DMS53 treated with DMSO at 0.1 percent for 48 hours (cell line): ENCODE results near the gene EPS15.
A peak's percentile ranks its signal among the peaks of the same experiment; 100 is the strongest.

Experiments
- DNase-seq: peaks from one replicate; lab custom pipeline; 2025; ENCODE audit not compliant: unreplicated experiment; lab: John Stamatoyannopoulos, UW

Gene EPS15

DNA sequence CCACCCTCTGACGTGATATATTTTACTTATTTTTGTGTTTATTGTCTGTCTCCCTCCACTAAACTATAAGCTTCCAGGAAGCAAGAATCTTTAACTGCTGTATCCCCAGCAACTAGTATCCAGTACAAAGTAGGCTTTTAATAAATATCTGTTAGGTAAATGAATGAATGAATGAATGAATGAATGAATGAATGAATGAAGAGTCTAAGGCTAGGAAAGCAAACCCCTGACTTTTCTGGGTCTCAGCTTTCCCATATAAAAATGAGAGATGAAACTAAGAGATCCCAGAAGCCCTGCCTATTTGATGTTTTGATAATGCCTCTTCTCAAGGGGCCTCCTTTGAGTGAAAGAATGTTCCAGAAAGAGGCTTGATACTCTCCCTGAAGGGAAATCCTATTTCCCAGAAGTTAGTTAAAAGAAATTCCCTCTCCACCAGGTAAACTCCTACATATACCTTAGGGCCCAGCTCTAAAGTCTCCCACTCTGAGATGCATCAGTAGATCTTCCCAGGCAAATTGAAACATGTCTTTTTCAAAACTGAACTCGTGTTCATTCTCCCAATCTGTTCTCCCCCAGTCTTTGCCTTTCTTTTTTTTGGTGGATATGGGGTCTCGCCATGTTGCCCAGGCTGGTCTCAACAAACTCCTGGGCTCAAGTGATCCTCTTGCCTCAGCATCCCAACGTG lies 196.5 kb downstream of the EPS15 start:
- no peak for DNase-seq

DNA sequence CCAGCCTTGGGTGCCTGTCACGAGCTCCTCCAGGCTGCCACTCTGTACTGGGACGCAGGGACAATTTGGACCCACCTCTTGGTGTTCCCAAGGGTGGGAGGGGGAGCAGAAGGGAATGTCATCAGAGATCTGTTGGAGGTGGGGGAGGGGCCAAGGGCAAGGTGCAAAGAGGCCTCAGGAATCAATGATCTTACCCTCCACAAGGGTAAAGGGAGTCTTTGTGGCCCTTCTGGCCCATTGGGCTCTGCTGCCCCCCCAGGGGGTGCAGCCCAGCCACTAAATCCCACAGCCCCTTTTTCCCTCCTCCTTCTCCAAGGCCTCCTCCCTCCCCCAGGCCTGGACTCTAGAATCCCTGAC lies 197.2 kb downstream of the EPS15 start:
- DNase-seq = no peak

DNA sequence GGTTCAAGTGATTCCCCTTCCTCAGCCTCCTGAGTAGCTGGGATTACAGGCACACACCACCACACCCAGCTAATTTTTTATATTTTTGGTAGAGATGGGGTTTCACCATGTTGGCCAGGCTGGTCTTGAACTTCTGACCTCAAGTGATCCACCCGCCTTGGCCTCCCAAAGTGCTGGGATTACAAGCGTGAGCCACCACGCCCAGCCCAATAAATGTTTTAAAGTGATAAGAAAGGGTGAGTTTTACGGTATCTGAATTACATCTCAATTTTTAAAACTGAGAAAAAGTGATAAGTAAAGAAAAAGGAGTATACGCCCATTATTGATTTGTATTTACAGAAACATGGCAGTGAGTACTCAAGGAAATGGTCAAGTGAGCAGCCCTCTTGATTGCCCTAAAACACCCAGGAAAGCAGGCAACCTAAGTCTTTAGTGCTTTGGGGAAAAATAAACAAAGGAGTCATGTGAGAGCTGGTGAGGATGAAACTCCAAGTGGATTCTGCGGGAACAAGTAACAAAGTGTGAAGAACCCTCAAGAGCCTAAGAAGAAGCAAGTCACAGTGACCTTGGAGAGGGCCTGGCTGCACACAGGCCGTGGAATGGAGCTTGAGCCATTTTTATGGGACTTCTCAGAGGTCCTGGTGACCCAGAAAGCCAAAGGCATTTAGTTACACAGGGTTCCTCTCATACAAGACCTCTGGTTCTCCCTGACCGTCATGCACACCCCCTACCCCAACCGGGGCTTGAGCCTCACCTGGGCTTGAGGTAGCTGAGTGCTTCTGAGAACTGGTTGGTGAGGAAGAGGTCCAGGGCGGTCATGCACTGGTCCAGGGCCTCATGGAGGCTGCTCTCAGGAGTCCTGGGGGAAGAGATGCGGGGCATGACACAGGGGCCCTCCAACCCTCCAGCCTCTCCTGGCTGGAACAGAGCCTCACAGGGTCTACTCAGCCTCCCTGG lies 197.8 kb downstream of the EPS15 start:
- DNase-seq = no peak

DNA sequence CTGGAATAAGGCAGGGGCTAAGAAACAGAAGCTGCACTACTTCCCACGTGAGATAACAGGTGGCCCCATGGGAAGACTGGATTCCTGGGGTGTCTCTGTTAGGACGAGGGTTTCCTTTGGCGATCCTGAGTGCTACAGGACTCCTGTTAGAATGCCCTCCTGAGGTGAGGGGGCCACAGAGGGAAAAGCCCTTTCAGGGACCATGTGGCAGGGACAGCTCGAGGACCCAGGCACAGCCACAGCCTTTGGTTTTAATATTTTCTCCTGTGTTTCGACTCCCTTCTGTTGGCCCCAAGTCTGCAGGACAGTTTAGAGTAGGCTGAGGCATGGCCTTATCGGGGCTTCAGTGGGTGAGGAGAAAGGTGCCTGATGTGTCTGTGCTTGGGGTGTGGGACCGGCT lies 201.3 kb downstream of the EPS15 start:
- DNase-seq = no peak

DNA sequence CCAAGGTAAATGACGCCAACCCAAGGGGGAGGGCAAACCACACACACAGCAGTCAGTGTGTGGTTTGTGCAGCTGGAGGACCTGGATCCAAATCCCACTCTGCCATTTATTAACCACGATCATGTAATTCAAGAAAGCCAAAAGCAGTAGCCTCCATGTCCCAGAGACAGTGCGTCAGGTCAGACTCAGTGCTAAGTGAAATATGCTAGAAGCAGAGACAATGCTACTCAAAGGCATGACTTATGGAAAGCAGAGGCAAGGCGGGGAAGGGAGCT lies 202.3 kb downstream of the EPS15 start:
- DNase-seq = peak; percentile 92

DNA sequence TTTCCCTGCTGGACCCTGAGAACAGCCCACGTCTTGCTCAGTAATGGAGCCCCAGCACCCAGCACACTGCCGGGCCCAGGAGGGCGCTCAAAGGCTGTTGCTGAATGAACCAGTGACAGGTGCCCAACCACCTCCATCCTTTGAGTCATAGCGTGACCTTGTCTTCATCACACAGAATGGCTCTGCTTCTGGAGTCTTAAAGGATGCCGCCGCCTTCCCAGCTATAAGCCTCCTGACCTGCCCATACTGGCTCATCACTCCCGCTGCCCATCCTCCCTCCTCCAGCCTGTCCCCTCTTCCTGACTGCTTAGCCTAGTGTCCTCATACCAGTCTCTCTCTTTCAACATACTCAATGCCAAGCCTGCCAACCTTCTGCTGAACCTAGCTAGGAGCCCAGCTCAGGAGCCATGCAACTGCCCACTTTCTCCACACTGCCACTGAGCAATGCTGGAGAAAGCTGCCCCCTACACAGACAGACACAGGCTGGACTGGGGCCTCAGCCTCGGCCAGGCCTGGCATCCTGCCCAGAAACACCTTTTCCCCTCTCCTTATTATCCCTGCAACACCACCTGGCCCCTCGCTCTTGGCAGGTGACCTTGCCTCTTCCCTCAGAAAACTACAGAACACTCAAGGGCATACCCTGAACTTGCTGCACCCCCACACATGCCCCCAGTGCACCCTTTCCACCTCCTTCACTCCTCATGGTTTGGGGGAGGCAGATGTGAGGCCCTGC lies 202.8 kb downstream of the EPS15 start:
- DNase-seq = peak; percentile 92

DNA sequence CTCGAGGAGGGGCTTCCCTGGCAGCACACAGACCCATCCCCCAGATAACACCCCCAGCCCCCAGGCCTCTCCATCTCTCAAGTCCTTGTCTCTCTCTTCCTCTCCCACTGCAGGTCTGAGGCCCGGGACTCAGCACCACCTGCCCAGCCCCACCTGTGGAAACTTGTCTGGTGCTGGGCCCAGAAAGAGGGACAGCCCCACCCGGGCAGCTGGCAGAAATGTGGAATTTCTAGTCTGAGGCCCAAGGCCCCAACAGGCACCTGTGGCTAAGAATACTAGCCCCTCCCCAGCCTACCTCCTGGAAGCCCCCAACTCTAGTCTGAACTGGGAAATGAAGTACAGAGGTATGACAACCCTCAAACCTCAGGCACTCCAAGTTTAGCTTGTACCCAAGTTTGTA lies 204.1 kb downstream of the EPS15 start:
- peak; percentile 18 for DNase-seq

DNA sequence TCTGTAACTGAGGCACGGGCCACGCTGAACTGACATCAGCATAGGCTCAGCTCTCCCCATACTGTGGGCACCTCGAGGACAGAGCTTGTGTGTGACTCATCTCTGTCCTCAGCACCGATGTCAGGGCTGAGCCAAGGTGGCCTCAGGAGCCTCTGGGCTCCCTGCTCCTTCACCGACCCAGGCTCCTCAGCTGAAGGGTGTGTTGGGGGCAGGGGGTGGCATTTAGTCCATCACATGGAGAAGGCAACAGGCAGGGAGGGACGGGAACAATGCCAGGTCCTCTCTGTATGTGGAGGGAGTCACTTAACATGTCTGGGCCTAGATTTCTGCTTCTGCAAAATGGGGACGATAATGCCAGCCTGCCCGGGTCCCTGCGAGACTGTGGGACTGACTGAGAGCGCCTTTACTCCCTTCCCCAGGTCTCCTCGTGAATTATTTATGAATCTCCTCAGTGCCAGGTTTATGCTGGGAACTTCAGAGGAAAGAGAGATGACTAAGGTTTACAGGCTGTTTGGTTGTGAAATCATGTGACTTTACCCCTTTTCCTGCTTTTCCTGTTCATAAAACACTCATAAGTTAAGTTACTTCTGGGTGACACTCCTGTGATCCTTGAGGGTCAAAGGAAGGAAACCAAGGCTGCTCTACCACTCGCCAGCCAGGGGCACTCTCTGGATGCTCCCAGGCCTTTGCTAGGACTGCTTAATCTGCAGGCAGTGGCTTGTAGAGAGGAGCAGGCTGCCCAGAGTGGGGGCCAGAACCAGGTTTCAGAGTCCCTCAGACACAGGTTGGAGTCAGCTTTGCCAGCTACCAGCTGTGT lies 204.9 kb downstream of the EPS15 start:
- DNase-seq = peak; percentile 87

DNA sequence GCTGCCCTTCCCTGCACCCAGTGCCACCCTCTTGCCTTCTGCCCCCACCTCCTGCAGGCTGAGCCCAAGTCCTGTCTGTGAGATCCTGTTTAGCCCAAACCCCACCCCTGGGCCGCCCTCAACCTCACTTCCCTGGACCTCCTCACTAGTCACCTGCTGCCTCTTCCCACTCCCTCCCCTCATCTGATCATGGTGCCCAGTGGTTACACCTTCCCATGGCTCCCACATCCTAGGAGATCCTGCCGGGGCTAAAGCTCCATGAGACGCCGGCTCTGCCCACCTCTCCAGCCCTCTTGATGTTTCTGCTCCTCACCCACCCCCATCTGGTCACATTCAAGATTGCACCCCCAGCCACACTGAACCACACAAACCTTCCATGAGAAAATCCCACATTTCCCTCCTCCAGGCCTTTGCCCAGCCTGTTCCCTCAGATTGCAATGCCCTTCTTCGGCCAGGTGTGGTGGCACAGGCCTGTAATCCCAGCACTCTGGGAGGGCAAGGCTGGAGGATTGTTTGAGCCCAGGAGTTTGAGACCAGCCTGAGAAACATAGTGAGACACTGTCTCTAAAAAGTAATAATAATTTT lies 205.7 kb downstream of the EPS15 start:
- no peak for DNase-seq

DNA sequence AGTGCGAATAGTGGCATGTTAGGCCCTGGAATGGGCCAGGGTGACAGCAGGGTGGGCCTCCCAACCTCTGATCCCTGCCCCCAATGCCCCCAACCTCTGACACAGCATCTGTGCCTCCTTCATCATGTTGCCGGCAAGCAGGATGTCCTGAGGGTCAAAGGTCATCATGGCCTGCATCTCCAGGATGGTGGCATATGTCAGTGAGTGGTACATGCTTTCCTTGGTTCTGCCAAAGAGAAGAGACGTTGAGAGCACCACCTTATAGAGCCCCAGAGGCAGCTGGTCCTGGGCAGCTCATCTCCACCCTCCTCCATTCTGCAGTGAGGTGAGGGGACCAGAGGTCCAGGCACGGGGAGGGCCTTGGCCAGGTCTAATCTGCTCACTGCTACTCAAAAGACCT lies 206.3 kb downstream of the EPS15 start:
- no peak for DNase-seq

DNA sequence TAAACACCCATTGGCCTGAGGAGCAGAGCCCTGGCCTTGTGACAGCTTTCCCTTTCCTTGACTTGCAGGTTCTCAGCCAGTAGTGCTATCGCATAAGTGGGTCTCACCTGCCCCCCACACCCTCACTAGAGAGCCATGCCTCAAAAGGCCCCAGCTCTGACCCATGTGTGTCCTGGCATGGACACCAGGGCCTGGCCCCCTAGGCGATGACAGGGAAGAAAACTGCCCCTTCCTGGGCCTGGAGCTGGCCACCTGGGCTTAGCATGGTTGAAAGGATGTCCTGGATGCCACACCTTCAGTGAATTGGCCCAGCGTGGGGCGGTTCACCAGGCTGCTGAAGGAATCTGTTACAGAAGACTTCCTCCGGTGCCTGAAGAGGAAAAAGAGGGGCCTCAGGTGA lies 207.2 kb downstream of the EPS15 start:
- no peak for DNase-seq

DNA sequence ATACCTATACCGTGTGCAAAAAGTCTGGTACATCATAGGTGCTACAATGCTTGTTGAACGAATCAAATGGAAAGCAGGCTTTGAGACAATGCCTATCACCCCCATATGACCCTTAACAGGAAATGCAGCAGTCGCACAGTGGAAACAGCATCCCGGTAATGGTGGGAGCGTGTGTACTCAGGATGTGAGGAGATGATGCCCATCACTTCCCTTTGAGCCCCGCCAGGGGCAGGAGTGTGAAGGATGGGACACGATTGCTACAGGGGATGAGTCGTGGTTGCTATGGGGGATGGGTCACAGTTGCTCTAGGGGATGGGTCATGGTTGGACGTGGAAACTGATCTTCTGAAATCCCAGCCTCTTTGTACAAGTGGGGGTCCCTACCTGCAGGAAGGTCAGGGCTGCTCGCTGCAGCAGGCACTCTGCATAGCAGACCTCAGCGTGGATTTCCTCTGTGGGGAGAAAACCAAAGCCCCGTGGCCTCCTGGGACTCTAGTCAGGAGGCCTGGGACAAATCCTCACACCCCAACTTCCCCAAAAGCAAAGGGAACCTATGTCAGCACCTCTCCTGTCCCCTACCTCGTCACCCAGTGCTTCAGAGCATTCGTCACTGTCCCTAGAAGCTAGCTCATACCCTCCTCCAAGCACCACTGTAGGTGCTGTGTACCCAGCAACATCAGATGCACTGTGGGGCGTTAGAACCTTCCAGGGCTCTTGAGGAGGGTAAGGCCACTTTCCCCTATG lies 208.0 kb downstream of the EPS15 start:
- no peak for DNase-seq

DNA sequence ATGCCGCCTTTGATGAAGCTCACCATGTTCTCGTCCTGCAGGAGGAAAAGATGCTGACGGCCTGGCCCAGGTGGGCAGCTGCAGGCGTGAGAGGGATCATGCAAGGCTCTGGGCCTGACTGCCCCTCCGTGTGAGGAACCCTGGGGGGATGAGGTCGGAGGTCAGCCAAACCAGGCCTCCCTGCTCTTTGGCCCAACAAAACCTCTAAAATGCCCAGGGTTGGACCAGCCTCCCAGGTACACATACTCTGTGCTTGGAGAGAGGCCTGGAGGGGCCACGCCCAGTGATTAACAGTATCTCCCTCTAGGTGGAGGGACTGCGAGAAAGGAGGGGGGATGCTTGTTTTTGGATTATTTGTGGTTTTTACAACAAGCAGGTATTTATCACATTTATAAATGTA lies 209.8 kb downstream of the EPS15 start:
- no peak for DNase-seq

DNA sequence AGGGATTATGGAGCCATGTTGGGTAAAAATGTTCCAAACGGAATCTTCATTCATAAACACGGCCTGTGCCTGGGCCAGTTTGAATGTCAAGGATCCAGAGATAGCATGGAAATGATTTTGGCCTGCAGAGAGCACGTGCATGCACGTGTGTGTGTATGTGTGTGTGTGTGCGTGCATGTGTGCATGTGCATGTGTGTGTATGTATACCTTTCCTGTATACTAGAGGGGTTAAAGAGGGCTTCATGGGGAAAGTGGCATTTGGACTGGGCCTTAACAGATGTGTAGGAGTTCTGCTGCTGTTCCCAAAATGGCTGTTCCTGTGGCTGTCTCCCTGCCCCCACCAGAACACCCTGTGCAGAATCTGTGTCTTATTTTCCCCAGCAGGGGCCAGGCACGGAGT lies 210.4 kb downstream of the EPS15 start:
- DNase-seq = no peak

DNA sequence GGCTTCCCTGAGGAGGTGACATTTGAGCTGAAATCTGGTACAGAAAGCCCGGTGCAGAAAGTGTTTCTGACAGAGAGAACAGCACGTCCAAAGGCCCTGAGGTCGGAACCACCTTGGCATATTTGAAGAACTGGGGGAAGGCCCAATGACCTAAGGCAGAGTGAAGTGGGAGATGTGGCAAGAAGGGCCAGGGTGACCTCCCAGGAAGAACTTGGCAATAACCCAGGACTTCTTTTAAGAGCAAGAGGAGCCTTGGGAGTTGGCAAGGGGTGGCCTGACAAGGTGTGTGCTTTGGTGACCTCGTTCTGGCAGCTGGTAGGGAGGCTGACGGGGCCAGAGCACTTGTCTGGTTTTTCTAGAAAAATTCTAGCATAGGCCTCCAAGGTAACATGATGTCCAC lies 212.1 kb downstream of the EPS15 start:
- DNase-seq = no peak

DNA sequence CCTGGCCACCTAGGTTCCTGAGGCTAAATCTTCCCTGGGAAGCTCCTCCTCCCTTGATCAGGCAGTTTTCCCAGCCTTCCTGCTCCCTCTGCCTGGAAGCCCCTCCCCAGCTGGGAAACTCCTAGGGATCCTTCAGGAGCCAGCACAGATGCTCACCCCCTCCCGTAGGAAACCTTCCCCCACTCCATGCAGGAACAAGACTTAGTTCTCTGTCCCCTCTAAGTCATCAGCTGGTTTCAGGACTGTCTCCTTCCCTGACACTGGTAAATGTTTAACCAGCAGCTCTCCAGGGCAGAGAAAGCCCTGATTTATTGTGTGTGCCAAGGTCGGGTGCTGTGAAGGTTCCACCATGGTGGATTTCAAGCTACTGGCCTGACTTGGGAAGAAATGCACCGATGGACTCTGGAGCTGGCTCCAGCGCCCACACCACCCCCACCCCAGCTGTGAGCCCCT lies 213.7 kb downstream of the EPS15 start:
- peak; percentile 90 for DNase-seq

DNA sequence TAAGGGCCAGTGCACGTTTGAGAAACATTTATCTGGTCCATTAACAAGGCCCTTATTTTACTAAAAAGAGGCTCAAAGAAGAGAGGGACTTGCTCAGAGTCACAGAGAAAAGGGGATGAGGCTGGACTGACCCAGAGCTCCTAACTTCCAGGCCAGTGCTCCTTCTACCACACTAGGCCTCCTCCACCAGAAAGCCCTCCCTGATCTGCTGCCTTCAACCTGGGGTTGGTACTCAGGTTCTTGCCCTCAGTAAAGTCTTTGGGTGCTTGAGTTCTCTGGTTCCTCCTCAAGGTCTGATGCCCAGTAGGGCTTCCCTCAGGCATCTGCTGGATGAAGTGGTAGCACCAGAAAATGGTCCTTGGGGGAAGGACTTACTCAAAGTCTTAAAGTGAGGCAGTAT lies 214.7 kb downstream of the EPS15 start:
- DNase-seq = no peak
